ENCODE measurements around the gene CTCFL. TPM values are rescaled to one million over a fixed set of nuclear protein-coding genes. Genes with fewer than 3 reads are reported as not detected.

The CTCFL gene
- total RNA-seq, 1 experiment from 2014 or later: 0.90 TPM

- intact Hi-C loops (cut with micrococcal nuclease; ENCODE audit: unreplicated experiment): no loop called here
- TF ChIP-seq EZH2 (IDR thresholded peaks at IDR 0.05; ENCODE audit: borderline replicate concordance, low read depth, low read length, poor library complexity, severe bottlenecking) (no peak), CTCF (conservative IDR thresholded peaks at IDR 0.05; ENCODE audit: low read depth, low read length) (no peak)
- ChIA-PET CTCF (no interaction called here), POLR2A (ENCODE audit: low non-redundant PET) (no interaction called here)
- Histone ChIP-seq H3K27ac (ENCODE audit: low read depth, low read length, poor library complexity, severe bottlenecking) (no peak overlapping the region), H3K36me3 (ENCODE audit: insufficient read depth, low read length, poor library complexity, severe bottlenecking) (no peaks in the 10 kb centered on the region), H3K27me3 (replicated peaks; ENCODE audit: insufficient read depth, low read depth, low read length, poor library complexity) (no peaks in the 10 kb centered on the region), H3K4me3 (ENCODE audit: low read depth, low read length, poor library complexity, severe bottlenecking) (no peak overlapping the region), H3K4me1 (ENCODE audit: insufficient read depth, low read length, poor library complexity, severe bottlenecking) (no peaks in the 10 kb centered on the region), H3K9me3 (ENCODE audit: low read depth, low read length, poor library complexity, severe bottlenecking) (no peaks in the 10 kb centered on the region)
- BruUV-seq (replicated peaks): no TSS peak
- no peak for DNase-seq (ENCODE audit: low spot score)
Measured at GRCh38 chr20:57459897-57460296, 65.0 kb downstream of the CTCFL start.

GRCh38 chr20:57459278-57459677 is 65.7 kb downstream of the CTCFL start:
- intact Hi-C loops (cut with micrococcal nuclease; ENCODE audit: unreplicated experiment): no loop called here
- ChIA-PET CTCF (no interaction called here), POLR2A (ENCODE audit: low non-redundant PET) (no interaction called here)

GRCh38 chr20:57458400-57459160 is 66.4 kb downstream of the CTCFL start:
- TF ChIP-seq CTCF (conservative IDR thresholded peaks at IDR 0.05; ENCODE audit: low read depth, low read length) (no peak), EZH2 (IDR thresholded peaks at IDR 0.05; ENCODE audit: borderline replicate concordance, low read depth, low read length, poor library complexity, severe bottlenecking) (no peak)
- BruUV-seq (replicated peaks): no TSS peak
- Histone ChIP-seq H3K27me3 (replicated peaks; ENCODE audit: insufficient read depth, low read depth, low read length, poor library complexity) (no peaks in the 10 kb centered on the region), H3K4me1 (ENCODE audit: insufficient read depth, low read length, poor library complexity, severe bottlenecking) (no peaks in the 10 kb centered on the region), H3K4me3 (ENCODE audit: low read depth, low read length, poor library complexity, severe bottlenecking) (no peak overlapping the region), H3K27ac (ENCODE audit: low read depth, low read length, poor library complexity, severe bottlenecking) (no peak overlapping the region), H3K9me3 (ENCODE audit: low read depth, low read length, poor library complexity, severe bottlenecking) (no peaks in the 10 kb centered on the region), H3K36me3 (ENCODE audit: insufficient read depth, low read length, poor library complexity, severe bottlenecking) (no peaks in the 10 kb centered on the region)
- CTCF ChIA-PET: no interaction called here
- no peak for DNase-seq (ENCODE audit: low spot score)
- POLR2A ChIA-PET (ENCODE audit: low non-redundant PET): no interaction called here
- intact Hi-C loops (cut with micrococcal nuclease; ENCODE audit: unreplicated experiment): no loop called here

More at GRCh38 chr20:57459278-57459677, 65.7 kb downstream of the CTCFL start:
- TF ChIP-seq EZH2 (IDR thresholded peaks at IDR 0.05; ENCODE audit: borderline replicate concordance, low read depth, low read length, poor library complexity, severe bottlenecking) (no peak), CTCF (conservative IDR thresholded peaks at IDR 0.05; ENCODE audit: low read depth, low read length) (no peak)
- Histone ChIP-seq H3K4me3 (ENCODE audit: low read depth, low read length, poor library complexity, severe bottlenecking) (no peak overlapping the region), H3K27ac (ENCODE audit: low read depth, low read length, poor library complexity, severe bottlenecking) (no peak overlapping the region), H3K9me3 (ENCODE audit: low read depth, low read length, poor library complexity, severe bottlenecking) (no peaks in the 10 kb centered on the region), H3K4me1 (ENCODE audit: insufficient read depth, low read length, poor library complexity, severe bottlenecking) (no peaks in the 10 kb centered on the region), H3K36me3 (ENCODE audit: insufficient read depth, low read length, poor library complexity, severe bottlenecking) (no peaks in the 10 kb centered on the region), H3K27me3 (replicated peaks; ENCODE audit: insufficient read depth, low read depth, low read length, poor library complexity) (no peaks in the 10 kb centered on the region)
- no TSS peak for BruUV-seq (replicated peaks)
- DNase-seq (ENCODE audit: low spot score): no peak

Measured in A673 (cell line).